Small intestine (tissue), 7 donors: ENCODE data around the gene MLN. TPM values are rescaled to one million over a fixed set of nuclear protein-coding genes. Genes with fewer than 3 reads are reported as not detected.
A peak's percentile ranks its signal among the peaks of the same experiment; 100 is the strongest.

Experiments used
- DNase-seq, 2 donors: peaks; one replicate each; pipeline versions ENCODE4 v3.0.0 to v3.0.0-alpha.2; 2013
- FAIRE-seq: peaks from 2 replicates; lab custom pipeline; 2012; peaks lifted over from hg19 to GRCh38; lab: Jason Lieb, UNC
- H3K27ac ChIP-seq, 3 donors: one replicate each; pipeline ENCODE4 v1.5.1; 2013; ENCODE audit warnings: low read length in 2 of 3, mild to moderate bottlenecking in 2 of 3, control low read depth in 1 of 3, inconsistent platforms in 1 of 3, low read depth in 1 of 3, moderate library complexity in 1 of 3
- H3K27me3 ChIP-seq, 3 donors: one replicate each; pipeline ENCODE4 v1.6.1; 2013; ENCODE audit warnings: low read length in 3 of 3, inconsistent platforms in 1 of 3; ENCODE audit not compliant: control insufficient read depth in 3 of 3, insufficient read depth in 3 of 3
- H3K36me3 ChIP-seq, 3 donors: one replicate each; pipeline ENCODE4 v1.6.1; 2013; ENCODE audit warnings: low read length in 3 of 3, inconsistent platforms in 1 of 3, low read depth in 1 of 3, mild to moderate bottlenecking in 1 of 3, moderate library complexity in 1 of 3; ENCODE audit not compliant: control insufficient read depth in 3 of 3, insufficient read depth in 2 of 3
- H3K4me1 ChIP-seq, 3 donors: one replicate each; pipeline ENCODE4 v1.6.1; 2013; ENCODE audit warnings: low read length in 2 of 3, inconsistent platforms in 1 of 3, low read depth in 1 of 3, mild to moderate bottlenecking in 1 of 3, moderate library complexity in 1 of 3; ENCODE audit not compliant: control insufficient read depth in 3 of 3, insufficient read depth in 2 of 3
- H3K4me3 ChIP-seq, 3 donors: one replicate each; pipeline ENCODE4 v1.5.1; 2013; ENCODE audit warnings: low read length in 3 of 3, control low read depth in 1 of 3, inconsistent platforms in 1 of 3, low read depth in 1 of 3, mild to moderate bottlenecking in 1 of 3, moderate library complexity in 1 of 3
- H3K9me3 ChIP-seq, 2 donors: one replicate each; pipeline ENCODE4 v1.6.1; 2013; ENCODE audit warnings: low read depth in 1 of 2, low read length in 1 of 2; ENCODE audit not compliant: control insufficient read depth in 2 of 2, insufficient read depth in 1 of 2
- WGBS, 3 donors: extraction: QIAGEN DNeasy Blood & Tissue Kit; methylation state at CpG; one replicate each; pipeline ENCODE4 v1.1.7; 2013; 5-methylcytosine and 5-hydroxymethylcytosine counted together
- polyA plus RNA-seq, 4 donors: library from polyadenylated mRNA; stranded (reverse) in 3 of 4; unstranded in 1 of 4; fragments of 200-250 nt in 3 of 4; fragments of 120-200 nt in 1 of 4; gene quantifications; one replicate each; pipeline versions ENCODE4 v1.2.1 to v1.2.3, GENCODE V29; 2013
- donor health status: healthy with polysubstance abuse.
- donor health status: control.
- donor health status: control.
- donor health status: Bipolar disorder and iron deficiency.
- donor health status: healthy.

The MLN gene
- polyA plus RNA-seq, 4 donors = 16.4 to 264 (median 112) TPM

DNA sequence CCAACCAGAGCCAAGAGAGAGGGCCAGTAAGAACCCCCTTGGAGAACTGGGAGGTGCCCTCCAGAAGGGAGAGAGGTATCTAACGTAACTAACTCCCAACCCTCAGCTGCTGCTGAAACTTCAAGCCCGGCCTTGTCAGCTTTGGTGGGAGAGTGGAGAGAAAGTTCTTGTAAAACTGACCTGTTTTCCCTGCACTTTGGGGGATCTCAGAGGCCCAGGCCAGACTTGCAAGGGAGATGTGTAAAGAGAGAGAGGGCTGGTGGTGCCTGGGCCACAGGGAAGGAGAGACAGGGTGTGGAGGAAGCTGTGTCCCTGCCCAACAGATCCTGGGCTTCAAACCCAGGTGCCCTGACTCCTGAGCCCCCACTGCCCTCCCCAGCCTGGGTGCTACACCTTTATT lies 39.8 kb downstream of the MLN start:
- peaks cover 0 to 11% (median 0%) of the 10 kb centered on the region in 3 donors for H3K27me3 ChIP-seq
- H3K27ac ChIP-seq = no peak overlapping the region

DNA sequence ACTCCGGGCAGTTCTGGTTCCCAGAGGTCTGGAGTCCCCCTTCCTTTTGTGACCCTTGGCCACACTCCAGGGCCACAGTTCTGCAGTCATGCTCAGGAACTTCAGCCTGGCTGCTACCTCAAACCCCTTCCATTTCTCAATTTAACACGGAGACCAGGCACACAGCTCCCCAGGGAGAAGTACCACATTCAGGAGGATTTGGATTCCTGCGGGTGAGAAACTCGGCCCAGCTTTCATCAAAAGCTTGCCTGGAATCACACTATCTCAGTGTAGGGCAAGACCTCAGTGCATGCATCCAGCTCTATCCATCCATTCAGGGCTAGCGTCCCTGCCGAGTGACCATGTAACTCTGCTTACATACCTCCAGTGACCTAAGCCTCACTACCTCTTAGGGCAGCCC lies 40.3 kb downstream of the MLN start:
- no peaks in the 10 kb centered on the region for H3K36me3 ChIP-seq
- peaks cover 0 to 10% (median 0%) of the 10 kb centered on the region in 3 donors for H3K27me3 ChIP-seq
- H3K9me3 ChIP-seq = peaks cover 0 to 9% of the 10 kb centered on the region in 2 donors
- WGBS, 3 donors = 63 to 66% (median 65%) methylated on average over 6 of the region's 6 CpGs
- DNase-seq = no peak
- H3K4me3 ChIP-seq = no peak overlapping the region
- H3K4me1 ChIP-seq = peaks cover 0 to 15% (median 0%) of the 10 kb centered on the region in 3 donors
- H3K27ac ChIP-seq = no peak overlapping the region
- no peak for FAIRE-seq

More for the DNA sequence above, 39.8 kb downstream of the MLN start:
- no peak for DNase-seq
- Histone ChIP-seq H3K9me3 (peaks cover 0 to 9% of the 10 kb centered on the region in 2 donors), H3K4me3 (no peak overlapping the region), H3K4me1 (peaks cover 0 to 15% (median 0%) of the 10 kb centered on the region in 3 donors), H3K36me3 (no peaks in the 10 kb centered on the region)
- WGBS, 3 donors = 74 to 94% (median 83%) methylated on average over 2 of the region's 2 CpGs
- no peak for FAIRE-seq

DNA sequence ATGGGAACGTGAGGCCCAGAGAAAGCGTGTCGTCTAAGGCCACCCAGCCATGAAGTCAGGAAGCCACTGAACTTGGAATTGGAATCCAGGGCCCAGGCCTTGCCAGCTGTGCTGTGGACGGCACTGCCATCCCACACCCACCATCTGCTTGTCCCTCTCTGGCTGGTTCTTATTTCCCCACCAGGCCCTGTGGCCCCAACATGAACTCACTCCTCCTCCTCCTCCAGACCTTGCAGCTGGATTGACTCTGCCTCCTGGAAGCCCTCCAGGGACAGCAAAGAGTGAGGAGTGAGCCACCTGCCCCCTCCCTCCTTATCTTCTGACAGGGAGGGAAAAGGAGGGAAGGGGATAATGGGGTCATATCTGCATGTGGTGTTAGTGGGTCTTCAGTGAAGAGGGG lies 41.1 kb downstream of the MLN start:
- FAIRE-seq (no peak), DNase-seq (no peak)
- H3K27me3 ChIP-seq = peaks cover 0 to 10% (median 0%) of the 10 kb centered on the region in 3 donors
- no peaks in the 10 kb centered on the region for H3K36me3 ChIP-seq
- H3K4me3 ChIP-seq = no peak overlapping the region
- peaks cover 0 to 9% of the 10 kb centered on the region in 2 donors for H3K9me3 ChIP-seq
- H3K4me1 ChIP-seq = peaks cover 0 to 15% (median 0%) of the 10 kb centered on the region in 3 donors
- H3K27ac ChIP-seq = no peak overlapping the region
- WGBS, 3 donors = 69 to 77% (median 76%) methylated on average over 4 of the region's 4 CpGs

DNA sequence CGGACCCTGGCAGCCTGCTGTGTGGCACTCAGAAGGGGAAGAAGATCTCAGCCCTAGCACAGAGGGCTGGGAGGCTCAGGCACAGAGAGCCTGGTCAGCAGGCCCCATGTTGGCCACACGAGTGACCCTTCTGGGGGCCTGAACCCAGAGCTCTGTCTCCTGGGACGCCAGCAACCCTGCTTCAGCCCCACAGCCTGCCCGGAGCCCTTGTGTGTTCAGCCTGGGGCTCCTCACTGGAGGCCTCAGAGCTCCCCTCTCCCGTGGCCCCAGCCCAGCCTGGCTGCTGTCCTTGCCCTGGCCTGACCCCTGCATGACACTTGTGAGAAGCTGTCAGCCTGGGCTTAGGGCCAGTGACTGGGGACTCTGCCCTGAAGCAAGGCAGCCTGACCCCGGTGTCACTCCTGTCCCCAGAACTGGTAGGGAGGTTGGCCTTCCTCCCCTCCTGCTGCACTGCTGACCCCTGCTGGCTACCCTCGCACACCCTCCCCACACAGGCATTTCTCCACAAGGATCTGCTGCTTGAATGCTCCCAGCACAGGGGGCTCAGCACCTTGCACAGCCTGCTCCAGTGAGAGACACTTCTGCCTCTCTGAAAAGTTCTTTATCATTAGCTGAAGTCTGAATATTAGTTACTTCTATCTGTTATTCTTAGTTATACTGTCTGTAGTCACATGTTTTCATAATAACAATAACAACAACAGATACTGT lies 41.7 kb downstream of the MLN start:
- Histone ChIP-seq H3K4me3 (no peak overlapping the region), H3K36me3 (no peaks in the 10 kb centered on the region), H3K9me3 (peaks cover 0 to 7% of the 10 kb centered on the region in 2 donors), H3K27me3 (peaks cover 0 to 10% (median 0%) of the 10 kb centered on the region in 3 donors), H3K4me1 (peaks cover 0 to 15% (median 0%) of the 10 kb centered on the region in 3 donors), H3K27ac (peak overlapping the region in 2 of 3 donors; percentile 6 to 32)
- WGBS, 3 donors = 26 to 48% (median 36%) methylated on average over 7 of the region's 7 CpGs
- DNase-seq (peak; percentile 70 to 82), FAIRE-seq (no peak)

DNA sequence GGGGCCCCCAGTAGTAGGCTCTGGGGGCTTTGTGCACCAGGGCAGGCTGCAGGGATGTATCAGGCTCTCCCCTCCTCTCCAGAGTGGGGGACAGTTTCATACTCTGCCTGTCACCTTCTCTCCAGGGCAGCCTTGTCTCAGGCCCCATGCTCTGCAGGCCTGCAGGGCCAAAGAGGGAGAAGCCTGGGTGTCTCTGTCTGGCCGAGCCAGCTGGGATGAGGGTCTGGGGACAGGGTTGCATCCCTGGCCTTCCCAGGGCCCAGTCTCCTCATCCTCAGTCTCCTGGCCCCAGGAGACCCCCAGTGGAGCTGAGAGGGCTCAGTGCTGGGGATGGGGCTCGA lies 42.3 kb downstream of the MLN start:
- Histone ChIP-seq H3K27ac (peak overlapping the region in 2 of 3 donors; percentile 6 to 32), H3K9me3 (peaks cover 0 to 4% of the 10 kb centered on the region in 2 donors), H3K4me1 (peaks cover 0 to 15% (median 0%) of the 10 kb centered on the region in 3 donors), H3K27me3 (peaks cover 0 to 9% (median 0%) of the 10 kb centered on the region in 3 donors), H3K36me3 (no peaks in the 10 kb centered on the region), H3K4me3 (no peak overlapping the region)
- 71 to 86% (median 85%) methylated on average over 2 of the region's 2 CpGs for WGBS, 3 donors
- DNase-seq (no peak), FAIRE-seq (no peak)

DNA sequence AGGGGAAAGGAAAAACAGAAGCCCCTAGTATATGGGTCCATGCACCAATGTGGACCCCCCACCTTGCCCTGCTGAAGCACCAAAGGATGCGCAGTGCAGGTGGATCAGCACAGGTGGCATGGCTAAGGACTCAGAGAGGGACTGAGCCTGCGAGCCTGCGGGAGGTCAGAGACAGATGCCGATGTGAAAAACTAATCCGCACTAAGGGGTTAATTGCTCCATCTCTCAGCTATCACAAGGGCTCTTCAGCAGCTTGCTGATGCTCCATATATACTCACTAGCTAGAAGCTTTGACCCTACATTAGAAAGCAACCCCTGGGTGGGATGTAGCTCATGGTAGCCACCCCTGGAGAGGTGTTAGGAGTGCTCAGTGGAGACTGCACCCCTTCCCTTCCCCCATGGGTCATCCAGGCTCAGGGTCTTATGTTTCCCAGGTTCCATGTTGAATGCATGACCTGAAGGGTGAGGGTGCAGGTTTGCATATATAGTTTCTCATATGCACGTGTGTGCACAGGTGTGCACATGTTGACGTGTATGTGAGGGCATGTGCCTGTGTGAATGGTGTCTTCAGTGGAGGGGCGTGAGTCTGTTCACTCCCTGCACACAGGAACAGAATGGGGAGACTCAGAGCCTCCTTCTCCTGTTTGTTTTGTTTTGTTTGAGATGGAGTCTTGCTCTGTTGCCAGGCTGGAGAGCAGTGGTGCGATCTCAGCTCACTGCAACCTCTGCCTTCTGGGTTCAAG lies 43.7 kb downstream of the MLN start:
- Histone ChIP-seq H3K4me1 (peaks cover 0 to 15% (median 0%) of the 10 kb centered on the region in 3 donors), H3K36me3 (no peaks in the 10 kb centered on the region), H3K27me3 (peaks cover 0 to 4% (median 0%) of the 10 kb centered on the region in 3 donors), H3K27ac (no peak overlapping the region), H3K4me3 (no peak overlapping the region), H3K9me3 (no peaks in the 10 kb centered on the region)
- FAIRE-seq = no peak
- DNase-seq = no peak
- 83 to 93% (median 89%) methylated on average over 9 of the region's 9 CpGs for WGBS, 3 donors

DNA sequence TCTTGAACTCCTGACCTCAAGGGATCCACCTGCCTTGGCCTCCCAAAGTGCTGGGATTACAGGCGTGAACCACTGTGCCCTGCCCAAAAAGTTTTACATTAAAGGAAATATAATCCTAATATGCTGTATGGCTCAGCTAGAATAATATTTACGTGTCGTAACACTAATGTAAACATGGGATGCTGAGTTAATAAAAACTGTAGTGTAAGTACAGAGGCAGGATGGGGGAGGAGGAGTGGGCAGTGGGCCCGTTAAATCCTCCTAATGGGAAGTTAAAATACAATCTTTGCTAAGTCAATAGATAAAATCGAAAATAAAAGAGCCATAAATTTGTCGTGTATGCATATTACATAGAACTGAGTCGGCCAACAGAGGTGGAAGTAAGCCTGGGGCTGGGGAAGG lies 45.0 kb downstream of the MLN start:
- no peak for FAIRE-seq
- H3K9me3 ChIP-seq = no peaks in the 10 kb centered on the region
- H3K27ac ChIP-seq = no peak overlapping the region
- H3K4me3 ChIP-seq = no peak overlapping the region
- no peaks in the 10 kb centered on the region for H3K36me3 ChIP-seq
- peaks cover 0 to 15% (median 0%) of the 10 kb centered on the region in 3 donors for H3K4me1 ChIP-seq
- H3K27me3 ChIP-seq = peaks cover 0 to 3% (median 0%) of the 10 kb centered on the region in 3 donors
- 11 to 44% (median 25%) methylated on average over 7 of the region's 7 CpGs for WGBS, 3 donors
- no peak for DNase-seq

DNA sequence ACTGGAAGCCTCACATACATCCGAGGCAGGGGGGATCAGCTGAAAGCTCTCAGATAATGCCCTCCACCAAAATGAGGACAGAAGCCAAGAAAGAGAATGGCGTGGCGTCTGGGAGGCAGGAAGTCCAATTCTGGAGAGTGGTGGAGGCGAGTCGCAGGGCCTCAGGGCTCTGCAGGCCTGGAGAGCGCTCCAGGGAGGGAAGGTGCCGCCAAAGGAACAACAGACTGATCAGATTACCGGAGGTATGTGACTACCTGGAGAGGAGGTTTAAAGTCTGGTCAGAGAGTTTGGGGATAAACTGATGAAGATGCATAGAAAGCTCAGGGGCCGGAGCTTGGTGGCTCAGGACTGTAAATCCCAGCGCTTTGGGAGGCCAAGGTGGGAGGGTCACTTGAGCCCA lies 45.9 kb downstream of the MLN start:
- H3K4me3 ChIP-seq = no peak overlapping the region
- FAIRE-seq (no peak), DNase-seq (no peak)
- no peaks in the 10 kb centered on the region for H3K27me3 ChIP-seq
- H3K36me3 ChIP-seq = no peaks in the 10 kb centered on the region
- no peaks in the 10 kb centered on the region for H3K9me3 ChIP-seq
- peaks cover 0 to 14% (median 0%) of the 10 kb centered on the region in 3 donors for H3K4me1 ChIP-seq
- WGBS, 3 donors = 85 to 94% (median 85%) methylated on average over 10 of the region's 10 CpGs
- H3K27ac ChIP-seq = no peak overlapping the region
